Measurements from ENCODE around the gene DHRS3.
A peak's percentile ranks its signal among the peaks of the same experiment; 100 is the strongest.

Gene DHRS3

GRCh38 chr1:12616709-12617373 is 1.2 kb downstream of the DHRS3 start:
- Histone ChIP-seq H3K9ac (ENCODE audit: low read depth, low read length) (peak overlapping the region; percentile 62), H3K36me3 (ENCODE audit: insufficient read depth, low read length) (peaks cover 2% of the 10 kb centered on the region; the same call in 1 of the 2 replicates)

GRCh38 chr1:12615865-12616708 is 1.9 kb downstream of the DHRS3 start:
- peaks cover 2% of the 10 kb centered on the region; the same call in 1 of the 2 replicates for H3K36me3 ChIP-seq (ENCODE audit: insufficient read depth, low read length)
- peaks cover 19% of the 10 kb centered on the region for H3K4me1 ChIP-seq (ENCODE audit: insufficient read depth, low read length)
- no peaks in the 10 kb centered on the region for H3K9me3 ChIP-seq (ENCODE audit: control insufficient read depth, insufficient read depth, low read length)
- H3K9ac ChIP-seq (ENCODE audit: low read depth, low read length): peak overlapping the region; percentile 62; the same call in 1 of the 2 replicates

More at GRCh38 chr1:12616709-12617373, 1.2 kb downstream of the DHRS3 start:
- Histone ChIP-seq H3K9me3 (ENCODE audit: control insufficient read depth, insufficient read depth, low read length) (no peaks in the 10 kb centered on the region), H3K4me1 (ENCODE audit: insufficient read depth, low read length) (peaks cover 19% of the 10 kb centered on the region)

- H3K36me3 ChIP-seq (ENCODE audit: insufficient read depth, low read length): peaks cover 2% of the 10 kb centered on the region; the same call in 1 of the 2 replicates
- no peaks in the 10 kb centered on the region for H3K9me3 ChIP-seq (ENCODE audit: control insufficient read depth, insufficient read depth, low read length)
- peaks cover 13% of the 10 kb centered on the region for H3K4me1 ChIP-seq (ENCODE audit: insufficient read depth, low read length)
- peak overlapping the region; percentile 62 for H3K9ac ChIP-seq (ENCODE audit: low read depth, low read length)
These were observed 2.7 kb downstream of the DHRS3 start for GRCh38 chr1:12615159-12615864.

GRCh38 chr1:12614402-12615158 is 3.4 kb downstream of the DHRS3 start:
- Histone ChIP-seq H3K4me1 (ENCODE audit: insufficient read depth, low read length) (peaks cover 9% of the 10 kb centered on the region), H3K9me3 (ENCODE audit: control insufficient read depth, insufficient read depth, low read length) (no peaks in the 10 kb centered on the region), H3K36me3 (ENCODE audit: insufficient read depth, low read length) (peaks cover 2% of the 10 kb centered on the region; the same call in 1 of the 2 replicates), H3K9ac (ENCODE audit: low read depth, low read length) (no peak overlapping the region; the same call in 1 of the 2 replicates)

GRCh38 chr1:12613180-12613579 is 4.8 kb downstream of the DHRS3 start:
- Histone ChIP-seq H3K9me3 (ENCODE audit: control insufficient read depth, insufficient read depth, low read length) (no peaks in the 10 kb centered on the region), H3K4me1 (ENCODE audit: insufficient read depth, low read length) (peaks cover 9% of the 10 kb centered on the region), H3K9ac (ENCODE audit: low read depth, low read length) (no peak overlapping the region), H3K36me3 (ENCODE audit: insufficient read depth, low read length) (peaks cover 2% of the 10 kb centered on the region; the same call in 1 of the 2 replicates)

GRCh38 chr1:12610941-12611340 is 7.1 kb downstream of the DHRS3 start:
- Histone ChIP-seq H3K9ac (ENCODE audit: low read depth, low read length) (no peak overlapping the region), H3K4me1 (ENCODE audit: insufficient read depth, low read length) (peaks cover 9% of the 10 kb centered on the region), H3K9me3 (ENCODE audit: control insufficient read depth, insufficient read depth, low read length) (no peaks in the 10 kb centered on the region; the same call in 1 of the 2 replicates), H3K36me3 (ENCODE audit: insufficient read depth, low read length) (peaks cover 2% of the 10 kb centered on the region; the same call in 1 of the 2 replicates)

- no peak overlapping the region for H3K9ac ChIP-seq (ENCODE audit: low read depth, low read length)
- peaks cover 2% of the 10 kb centered on the region; the same call in 1 of the 2 replicates for H3K36me3 ChIP-seq (ENCODE audit: insufficient read depth, low read length)
- H3K9me3 ChIP-seq (ENCODE audit: control insufficient read depth, insufficient read depth, low read length): no peaks in the 10 kb centered on the region; the same call in 1 of the 2 replicates
- H3K4me1 ChIP-seq (ENCODE audit: insufficient read depth, low read length): peaks cover 9% of the 10 kb centered on the region
These were observed 7.6 kb downstream of the DHRS3 start for GRCh38 chr1:12610305-12610935.

GRCh38 chr1:12609469-12610003 is 8.5 kb downstream of the DHRS3 start:
- Histone ChIP-seq H3K9ac (ENCODE audit: low read depth, low read length) (no peak overlapping the region), H3K4me1 (ENCODE audit: insufficient read depth, low read length) (peaks cover 3% of the 10 kb centered on the region; the same call in 1 of the 2 replicates), H3K36me3 (ENCODE audit: insufficient read depth, low read length) (peaks cover 2% of the 10 kb centered on the region; the same call in 1 of the 2 replicates), H3K9me3 (ENCODE audit: control insufficient read depth, insufficient read depth, low read length) (no peaks in the 10 kb centered on the region; the same call in 1 of the 2 replicates)

GRCh38 chr1:12608311-12608957 is 9.6 kb downstream of the DHRS3 start:
- no peaks in the 10 kb centered on the region; the same call in 1 of the 2 replicates for H3K9me3 ChIP-seq (ENCODE audit: control insufficient read depth, insufficient read depth, low read length)
- no peak overlapping the region for H3K9ac ChIP-seq (ENCODE audit: low read depth, low read length)
- peaks cover 11% of the 10 kb centered on the region for H3K4me1 ChIP-seq (ENCODE audit: insufficient read depth, low read length)
- H3K36me3 ChIP-seq (ENCODE audit: insufficient read depth, low read length): peaks cover 2% of the 10 kb centered on the region; the same call in 1 of the 2 replicates

- H3K9ac ChIP-seq (ENCODE audit: low read depth, low read length): no peak overlapping the region
- H3K4me1 ChIP-seq (ENCODE audit: insufficient read depth, low read length): peaks cover 16% of the 10 kb centered on the region
- H3K9me3 ChIP-seq (ENCODE audit: control insufficient read depth, insufficient read depth, low read length): no peaks in the 10 kb centered on the region; the same call in 1 of the 2 replicates
- no peaks in the 10 kb centered on the region for H3K36me3 ChIP-seq (ENCODE audit: insufficient read depth, low read length)
These were observed 10.7 kb downstream of the DHRS3 start for GRCh38 chr1:12607263-12607662.

- no peaks in the 10 kb centered on the region for H3K36me3 ChIP-seq (ENCODE audit: insufficient read depth, low read length)
- peaks cover 27% of the 10 kb centered on the region for H3K4me1 ChIP-seq (ENCODE audit: insufficient read depth, low read length)
- no peaks in the 10 kb centered on the region; the same call in 1 of the 2 replicates for H3K9me3 ChIP-seq (ENCODE audit: control insufficient read depth, insufficient read depth, low read length)
- H3K9ac ChIP-seq (ENCODE audit: low read depth, low read length): no peak overlapping the region
These were observed 13.0 kb downstream of the DHRS3 start for GRCh38 chr1:12604986-12605385.

- Histone ChIP-seq H3K9me3 (ENCODE audit: control insufficient read depth, insufficient read depth, low read length) (no peaks in the 10 kb centered on the region; the same call in 1 of the 2 replicates), H3K9ac (ENCODE audit: low read depth, low read length) (no peak overlapping the region), H3K36me3 (ENCODE audit: insufficient read depth, low read length) (no peaks in the 10 kb centered on the region), H3K4me1 (ENCODE audit: insufficient read depth, low read length) (peaks cover 31% of the 10 kb centered on the region)
These were observed 13.7 kb downstream of the DHRS3 start for GRCh38 chr1:12604114-12604874.

Measured in ES-I3 (cell line).